NCI-H226 (cell line): Measurements from ENCODE around the gene HSPA14.
"Not testable (repeated sequence)": the region's sequence is repeated elsewhere in the genome, so short reads cannot be mapped to it uniquely, and the experiment has no call there.

Experiments
- DNase-seq: peaks from one replicate; pipeline ENCODE4 v3.0.0-alpha.2; 2015

The HSPA14 gene

DNA sequence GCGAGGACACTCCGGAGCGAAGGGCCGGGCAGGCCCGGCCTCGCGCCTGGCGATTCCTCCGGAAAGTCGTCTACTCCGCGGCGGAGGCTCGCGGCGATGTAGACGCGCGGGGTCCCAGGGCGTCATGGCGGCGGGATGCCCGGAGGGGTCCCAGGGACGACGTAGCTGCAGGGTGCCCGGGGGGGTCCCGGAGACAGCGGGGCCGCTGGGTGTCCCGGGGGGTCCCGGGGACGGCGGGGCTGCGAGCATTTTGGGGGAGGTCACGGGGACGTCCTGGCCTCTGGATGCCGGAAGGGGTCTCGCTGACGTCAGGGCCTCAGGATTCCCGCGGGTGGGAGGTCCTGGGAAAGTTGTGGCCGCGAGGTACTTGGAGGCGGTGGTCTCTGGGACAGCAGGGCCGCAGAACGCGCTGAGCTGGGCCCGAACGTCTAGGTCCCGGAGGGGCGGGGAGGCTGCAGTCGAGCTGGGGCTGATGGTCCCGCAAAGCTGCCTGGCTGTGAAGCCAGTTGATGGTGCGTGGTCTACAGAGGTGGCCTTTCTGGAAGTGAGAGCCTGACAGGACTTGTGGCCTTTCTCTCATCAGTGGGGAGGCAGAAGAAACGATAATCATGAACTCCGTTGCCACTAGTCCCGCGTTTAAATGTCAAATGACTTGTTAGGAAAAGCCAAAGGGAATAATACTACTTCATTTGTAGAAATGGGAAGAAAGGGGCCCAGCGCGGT lies 637 bp downstream of the HSPA14 start:
- no peak for DNase-seq

DNA sequence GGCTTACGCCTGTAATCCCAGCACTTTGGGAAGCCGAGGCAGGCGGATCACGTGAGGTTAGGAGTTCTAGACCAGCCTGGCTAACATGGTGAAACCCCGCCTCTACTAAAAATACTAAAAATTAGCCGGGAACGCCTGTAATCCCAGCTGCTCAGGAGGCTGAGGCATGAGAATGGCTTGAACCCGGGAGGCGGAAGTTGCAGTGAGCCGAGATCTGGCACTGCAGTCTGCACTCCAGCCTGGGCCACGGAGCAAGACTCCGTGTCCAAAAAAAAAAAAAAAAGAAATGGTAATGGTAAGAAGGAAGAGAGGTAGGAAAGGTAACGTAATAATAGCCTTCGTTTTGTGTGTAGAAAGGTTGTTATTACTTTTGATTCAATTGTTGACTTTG lies 1.2 kb downstream of the HSPA14 start:
- DNase-seq = no peak

DNA sequence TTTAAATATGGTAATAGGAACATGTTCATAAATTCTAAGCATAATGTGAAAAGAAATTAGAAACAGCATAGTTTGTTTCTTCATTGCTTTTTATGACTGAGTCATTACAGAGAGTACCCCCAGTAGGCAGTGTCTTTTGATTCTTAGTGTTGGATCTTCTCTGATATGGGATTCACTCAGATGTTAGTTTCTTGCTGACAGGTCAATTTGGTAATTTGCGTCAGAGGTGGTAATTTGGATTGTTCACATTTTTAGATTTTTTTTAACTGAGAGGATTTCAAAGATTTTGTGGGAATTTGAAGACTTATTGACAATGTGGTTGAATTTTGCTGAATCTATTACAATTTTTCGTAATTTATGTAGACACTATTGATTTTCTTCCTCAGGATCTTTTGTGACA lies 2.1 kb downstream of the HSPA14 start:
- DNase-seq = no peak

DNA sequence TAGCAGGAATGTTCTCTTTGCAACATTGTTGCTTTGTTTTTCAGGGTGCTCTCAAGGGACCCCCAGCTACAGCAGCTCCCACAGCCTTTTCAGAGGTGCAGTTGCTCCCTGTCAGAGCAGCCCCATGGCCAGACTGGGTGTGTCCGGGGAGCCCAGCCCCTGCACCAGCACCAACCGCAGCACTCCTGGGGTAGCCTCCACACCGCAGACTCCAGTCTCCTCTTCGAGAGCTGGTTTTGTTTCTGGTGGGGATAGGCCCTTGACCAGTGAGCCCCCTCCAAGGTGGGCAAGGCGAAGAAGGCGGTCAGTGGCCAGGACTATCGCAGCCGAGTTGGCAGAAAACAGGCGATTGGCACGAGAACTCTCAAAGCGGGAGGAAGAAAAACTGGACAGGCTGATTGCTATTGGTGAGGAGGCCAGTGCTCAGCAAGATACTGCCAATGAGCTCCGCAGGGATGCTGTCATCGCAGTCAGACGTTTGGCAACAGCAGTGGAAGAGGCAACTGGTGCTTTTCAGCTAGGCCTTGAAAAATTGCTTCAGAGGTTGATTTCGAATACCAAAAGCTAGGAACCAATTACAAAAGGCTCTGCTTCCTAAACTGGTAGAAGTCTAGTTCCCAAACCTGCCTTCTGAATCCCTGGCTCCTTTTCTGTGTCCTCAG lies 5.4 kb downstream of the HSPA14 start:
- DNase-seq = no peak

DNA sequence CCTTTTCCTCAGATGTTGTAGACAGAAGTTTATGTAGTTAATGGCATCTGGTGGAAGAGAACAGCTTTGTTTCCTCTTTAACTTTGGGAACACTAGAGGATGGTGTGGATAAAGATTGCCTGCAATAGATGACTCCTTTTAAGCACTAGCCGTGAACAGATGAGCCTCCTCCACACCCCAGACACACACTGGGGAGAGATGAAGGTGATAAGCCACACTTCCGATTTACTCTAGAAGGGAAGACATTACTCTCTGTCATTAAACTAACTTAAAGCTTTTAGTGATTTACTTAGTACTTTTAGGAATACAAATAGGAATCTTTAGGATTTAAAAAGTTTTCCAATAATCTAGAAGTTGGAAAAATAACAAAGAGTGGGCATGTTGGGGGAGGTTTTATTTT lies 6.8 kb downstream of the HSPA14 start:
- no peak for DNase-seq

DNA sequence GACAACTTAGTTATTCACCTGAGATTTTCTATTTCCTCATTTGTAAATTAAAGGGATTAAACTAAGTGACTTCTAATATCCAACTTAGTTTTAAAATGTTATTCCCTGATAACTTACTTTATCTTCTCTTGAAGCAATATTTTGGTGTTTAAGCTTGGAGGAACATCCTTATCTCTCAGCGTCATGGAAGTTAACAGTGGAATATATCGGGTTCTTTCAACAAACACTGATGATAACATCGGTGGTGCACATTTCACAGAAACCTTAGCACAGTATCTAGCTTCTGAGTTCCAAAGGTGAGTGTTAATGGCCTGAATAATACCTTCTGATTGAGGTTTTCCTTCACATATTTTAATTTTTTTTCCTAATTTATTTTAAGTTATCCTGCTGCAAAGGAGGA lies 14.1 kb downstream of the HSPA14 start:
- DNase-seq = no peak

DNA sequence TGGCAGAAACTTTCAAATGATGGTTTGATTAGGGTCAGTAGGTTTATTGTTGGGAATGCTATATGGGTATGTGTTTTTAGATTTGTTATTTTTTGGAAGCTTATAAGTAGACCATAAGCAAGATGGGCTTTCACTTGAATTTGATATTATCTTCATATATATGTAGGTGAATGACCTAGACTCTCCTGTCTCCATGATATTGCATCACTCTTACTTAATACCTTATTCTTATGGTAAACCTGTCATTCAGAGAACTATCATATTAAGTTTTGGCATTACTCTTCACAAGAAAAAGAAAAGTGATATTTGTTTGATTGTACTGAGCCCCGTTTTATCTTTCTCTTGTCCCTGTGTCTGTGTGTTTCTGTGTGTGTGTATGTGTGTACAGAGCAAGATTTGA lies 17.3 kb downstream of the HSPA14 start:
- DNase-seq = no peak

DNA sequence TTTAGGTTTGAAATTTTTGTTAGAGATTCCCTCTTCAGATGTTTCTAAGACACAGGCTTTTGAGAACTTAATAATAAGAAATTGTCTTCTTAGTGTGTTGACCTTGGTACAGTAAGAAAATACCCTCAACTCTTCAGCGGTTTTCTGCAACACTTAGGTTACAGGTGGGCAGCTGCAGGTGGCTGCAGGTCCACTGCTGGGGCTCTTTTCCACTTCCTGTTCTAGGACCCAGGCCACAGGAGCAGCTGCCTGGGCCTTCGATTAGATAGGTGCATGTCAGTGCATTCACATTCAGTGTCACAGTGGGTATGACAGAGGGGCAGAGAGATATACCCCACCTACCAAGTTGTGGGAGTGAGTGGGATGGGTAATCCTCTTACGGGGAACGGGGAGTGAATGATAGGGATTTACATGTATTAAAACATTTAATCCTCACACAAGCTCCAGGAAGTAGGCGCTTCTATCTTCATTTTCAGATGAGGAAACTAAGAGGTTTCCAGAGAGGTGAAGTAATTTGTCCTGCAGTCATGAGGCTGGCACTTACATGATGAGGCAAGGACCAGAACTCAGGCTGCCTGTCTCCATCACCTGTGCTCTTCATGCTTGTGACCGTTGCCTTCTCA lies 20.3 kb downstream of the HSPA14 start:
- DNase-seq = no peak

DNA sequence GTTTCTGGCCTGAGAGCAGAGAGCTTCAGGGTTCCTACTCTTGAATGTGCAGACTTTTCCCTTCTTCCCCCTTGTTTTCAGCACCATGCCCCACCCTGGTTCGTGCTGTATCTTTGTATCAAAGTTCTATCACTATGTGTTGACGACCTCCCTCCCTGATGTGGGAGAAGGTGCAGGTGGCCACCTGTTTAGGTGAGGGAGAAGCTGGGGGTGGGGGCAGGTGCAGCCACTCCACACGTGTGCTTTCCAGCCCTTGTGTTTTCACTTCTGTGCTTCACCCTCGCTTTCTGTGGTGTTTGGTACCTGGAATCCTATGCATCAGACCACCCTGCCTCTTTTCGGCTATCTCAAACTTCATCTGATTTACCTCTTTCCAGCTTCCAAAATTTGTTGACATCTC lies 20.9 kb downstream of the HSPA14 start:
- no peak for DNase-seq

DNA sequence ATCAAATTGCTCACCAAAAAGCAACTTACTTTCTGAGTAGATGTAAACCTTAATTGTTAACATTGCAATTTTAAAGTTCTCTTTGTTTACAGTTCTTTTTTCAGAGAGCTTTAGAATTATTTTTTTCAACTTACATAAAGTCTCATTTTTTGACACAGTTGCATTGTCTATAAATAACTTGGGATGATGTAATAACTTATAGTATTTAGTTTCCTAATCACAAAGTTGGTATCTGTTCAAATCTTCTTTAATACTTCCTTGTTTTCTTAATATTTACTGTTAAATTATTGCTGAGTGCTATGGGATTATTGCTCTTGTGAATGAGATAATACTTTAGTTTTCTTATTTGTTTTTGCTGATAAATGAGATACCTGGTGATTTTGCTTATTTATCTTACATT lies 21.7 kb downstream of the HSPA14 start:
- DNase-seq = no peak

DNA sequence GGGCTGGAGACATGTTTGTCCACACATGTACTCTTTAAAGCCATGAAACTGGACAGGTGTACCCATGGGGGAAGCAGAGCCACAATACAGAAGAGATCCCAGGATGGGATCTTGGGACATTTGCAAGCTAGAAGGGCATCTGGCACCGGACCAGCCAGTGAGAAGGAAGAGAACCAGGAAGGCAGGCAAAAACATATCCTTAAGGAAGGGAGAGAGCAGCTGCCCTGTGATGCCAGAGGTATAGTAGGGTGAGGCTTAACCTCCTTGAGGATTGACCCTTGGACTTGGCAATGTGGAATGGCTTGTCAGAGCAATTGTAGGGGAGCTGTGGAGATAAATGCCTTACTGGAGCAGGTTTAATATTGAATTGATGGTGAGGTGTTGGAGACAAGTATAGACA lies 22.7 kb downstream of the HSPA14 start:
- DNase-seq = no peak

DNA sequence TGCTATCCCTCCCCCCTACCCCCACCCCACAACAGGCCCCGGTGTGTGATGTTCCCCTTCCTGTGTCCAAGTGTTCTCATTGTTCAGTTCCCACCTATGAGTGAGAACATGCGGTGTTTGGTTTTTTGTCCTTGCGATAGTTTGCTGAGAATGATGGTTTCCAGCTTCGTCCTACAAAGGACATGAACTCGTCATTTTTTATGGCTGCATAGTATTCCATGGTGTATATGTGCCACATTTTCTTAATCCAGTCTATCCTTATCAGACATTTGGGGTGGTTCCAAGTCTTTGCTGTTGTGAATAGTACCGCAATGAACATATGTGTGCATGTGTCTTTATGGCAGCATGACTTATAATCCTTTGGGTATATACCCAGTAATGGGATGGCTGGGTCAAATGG lies 26.4 kb downstream of the HSPA14 start:
- not testable (repeated sequence) for DNase-seq

DNA sequence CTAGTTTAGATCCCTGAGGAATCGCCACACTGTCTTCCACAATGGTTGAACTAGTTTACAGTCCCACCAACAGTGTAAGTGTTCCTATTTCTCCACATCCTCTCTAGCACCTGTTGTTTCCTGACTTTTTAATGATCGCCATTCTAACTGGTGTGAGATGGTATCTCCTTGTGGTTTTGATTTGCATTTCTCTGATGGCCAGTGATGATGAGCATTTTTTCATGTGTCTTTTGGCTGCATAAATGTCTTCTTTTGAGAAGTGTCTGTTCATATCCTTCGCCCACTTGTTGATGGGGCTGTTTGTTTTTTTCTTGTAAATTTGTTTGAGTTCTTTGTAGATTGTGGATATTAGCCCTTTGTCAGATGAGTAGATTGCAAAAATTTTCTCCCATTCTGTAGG lies 26.8 kb downstream of the HSPA14 start:
- not testable (repeated sequence) for DNase-seq

DNA sequence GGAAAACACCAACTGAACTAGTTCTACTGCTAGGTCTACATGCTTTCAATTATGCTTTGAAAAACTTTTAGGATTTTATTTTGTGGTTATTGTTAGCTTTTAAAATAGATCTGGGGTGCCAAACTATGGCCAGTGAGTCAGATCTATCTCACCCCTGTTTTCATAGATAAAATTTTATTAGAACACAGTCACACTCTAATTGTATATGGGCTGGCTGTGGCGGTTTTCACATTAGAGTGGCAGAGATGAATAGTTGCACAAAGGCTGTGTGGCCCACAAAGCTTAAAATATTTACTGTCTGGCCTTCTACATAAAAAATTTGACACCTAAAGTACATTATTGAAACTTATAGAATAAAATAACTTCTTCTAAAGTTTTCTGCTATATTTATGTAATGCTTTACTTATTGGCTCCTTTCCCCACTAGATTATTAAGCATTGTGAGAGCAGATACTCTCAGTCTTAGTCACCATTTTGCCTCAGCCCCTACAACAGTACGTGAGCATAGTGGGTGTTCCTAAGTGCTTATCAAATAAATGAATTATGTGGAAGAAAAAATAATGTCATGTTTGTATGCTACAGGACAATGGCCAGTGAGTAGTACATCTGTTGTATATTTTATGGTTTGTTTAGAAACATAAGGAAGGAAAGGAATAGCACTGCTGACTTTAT lies 35.1 kb downstream of the HSPA14 start:
- DNase-seq = peak; percentile 81

DNA sequence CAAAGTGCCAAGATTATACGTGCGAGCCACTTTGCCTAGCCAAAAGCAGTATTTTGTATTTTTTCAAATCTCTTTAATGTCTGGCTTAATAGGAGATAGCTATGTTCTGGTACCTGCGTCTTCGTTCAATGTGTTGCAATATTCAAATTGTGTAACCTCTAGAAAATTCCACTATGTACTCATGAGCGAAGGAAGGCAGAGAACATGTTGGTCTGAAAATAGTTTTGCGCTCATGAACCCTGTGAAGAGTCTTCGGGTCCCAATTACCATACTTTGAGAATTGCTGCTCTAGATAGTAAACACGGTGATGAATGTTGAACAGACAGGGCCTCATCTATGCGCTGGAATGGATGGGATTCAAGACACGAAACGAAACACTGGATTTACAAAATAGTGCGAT lies 37.8 kb downstream of the HSPA14 start:
- no peak for DNase-seq

DNA sequence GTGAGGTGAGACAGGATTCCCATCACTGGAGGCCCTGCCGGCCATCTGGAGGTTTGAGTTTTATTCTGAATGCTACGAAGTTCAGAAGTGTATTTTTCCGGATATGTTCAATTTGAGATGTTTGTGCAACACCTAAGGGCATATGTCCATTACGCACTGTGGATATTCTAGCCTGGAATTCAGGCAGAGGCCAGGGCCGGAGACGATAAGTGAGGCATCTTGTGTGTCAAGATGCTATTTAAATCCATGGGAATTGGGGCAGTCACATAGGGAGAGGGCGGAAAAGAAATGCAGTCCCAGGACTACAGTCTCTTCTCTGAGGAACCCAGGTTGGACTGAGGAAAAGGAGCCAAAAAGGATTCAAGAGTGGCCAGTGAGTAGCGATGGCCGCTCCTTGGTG lies 38.7 kb downstream of the HSPA14 start:
- no peak for DNase-seq

DNA sequence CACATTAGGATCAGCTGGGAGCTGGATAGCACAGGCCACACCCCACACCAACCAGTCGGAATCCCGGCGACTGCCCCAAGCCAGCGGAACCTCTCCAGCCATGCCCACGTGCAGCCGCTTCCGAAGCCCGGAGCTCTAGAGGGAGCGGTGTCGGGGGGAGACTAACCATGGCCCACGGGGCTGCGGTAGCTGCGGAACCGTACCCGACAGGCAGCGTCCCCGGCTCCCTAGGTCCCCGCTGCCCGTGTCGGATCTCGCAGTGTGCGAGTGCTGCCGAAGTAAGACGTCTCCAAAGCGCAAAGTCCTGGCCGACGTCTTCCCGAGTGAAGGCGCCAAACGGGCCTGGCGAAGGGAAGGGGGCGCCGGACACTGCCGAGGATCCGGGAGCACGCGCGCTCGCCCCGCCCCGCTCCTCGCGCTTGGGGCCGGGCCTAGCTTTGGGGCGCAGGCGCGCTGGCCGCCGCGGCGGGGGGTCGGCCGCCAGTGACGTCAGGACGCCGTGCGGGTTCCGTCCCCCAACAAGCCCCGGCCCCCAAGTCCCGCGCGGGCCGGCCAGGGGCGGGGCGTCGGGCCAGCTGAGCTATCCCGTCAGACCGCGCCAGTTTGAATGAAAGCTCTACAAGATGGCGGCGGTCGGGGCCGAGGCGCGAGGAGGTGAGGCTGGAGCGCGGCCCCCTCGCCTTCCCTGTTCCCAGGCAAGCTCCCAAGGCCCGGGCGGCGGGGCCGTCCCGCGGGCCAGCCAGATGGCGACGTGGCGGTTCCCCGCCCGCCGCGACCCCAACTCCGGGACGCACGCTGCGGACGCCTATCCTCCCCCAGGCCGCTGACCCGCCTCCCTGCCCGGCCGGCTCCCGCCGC lies 40.4 kb downstream of the HSPA14 start, which contains the start of gene SUV39H2:
Gene SUV39H2 (plus strand): TSS at position 601 of the 858 bp plus-strand sequence. CDS start 23 bp downstream, at position 624.
- DNase-seq = peak; percentile 91

DNA sequence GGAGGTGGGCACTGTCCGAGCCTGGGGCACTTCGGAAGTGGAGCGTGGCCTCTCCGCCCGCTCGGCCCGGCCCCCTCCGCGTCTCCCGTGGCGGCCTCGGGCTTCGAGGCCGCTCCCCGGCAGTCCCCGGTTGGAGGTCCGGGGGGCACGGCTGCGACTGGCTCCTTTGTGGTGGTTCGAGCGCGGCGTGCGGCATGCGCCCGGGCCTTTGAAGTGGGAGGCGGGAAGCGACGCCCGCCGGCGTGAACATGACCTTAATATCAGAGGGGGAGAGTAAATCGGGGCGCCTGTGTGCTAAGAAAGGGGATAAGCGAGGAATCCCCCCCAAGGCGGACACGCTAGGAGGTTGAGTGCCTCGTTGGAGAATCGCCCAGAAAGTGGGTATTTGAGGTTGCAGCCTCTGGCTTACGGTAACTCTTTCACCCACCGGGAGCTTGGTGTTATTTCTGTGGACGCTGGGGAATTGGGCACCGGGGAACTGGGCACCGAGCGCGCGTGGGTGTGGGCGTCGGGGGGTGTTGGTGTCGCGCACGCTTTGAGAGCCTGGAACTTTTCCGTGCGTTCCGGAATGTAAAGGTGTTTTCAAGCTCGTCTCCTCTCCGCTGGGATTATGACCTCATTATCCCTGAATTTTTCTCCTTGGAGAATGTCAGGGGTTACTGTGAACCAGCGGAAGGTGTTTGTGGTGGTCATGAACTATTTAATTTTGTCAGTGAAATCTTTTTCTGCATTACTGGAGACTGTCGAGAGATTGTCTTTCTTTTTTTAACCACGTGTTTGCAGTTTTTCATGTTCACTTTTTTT lies 41.2 kb downstream of the HSPA14 start:
- DNase-seq = peak; percentile 7

DNA sequence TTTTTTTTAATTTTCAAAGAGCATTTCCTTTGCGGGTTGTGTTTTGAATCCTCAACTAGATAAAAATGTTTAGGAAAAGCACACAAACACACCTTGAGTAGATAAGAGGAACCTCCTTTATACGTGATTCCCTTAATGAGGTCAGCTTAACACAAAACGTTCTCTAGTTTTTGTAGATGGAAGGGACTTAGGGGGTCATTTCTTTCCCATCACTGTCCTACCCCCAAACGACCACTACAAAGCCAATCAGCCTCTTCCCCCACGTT lies 41.8 kb downstream of the HSPA14 start:
- DNase-seq = no peak

DNA sequence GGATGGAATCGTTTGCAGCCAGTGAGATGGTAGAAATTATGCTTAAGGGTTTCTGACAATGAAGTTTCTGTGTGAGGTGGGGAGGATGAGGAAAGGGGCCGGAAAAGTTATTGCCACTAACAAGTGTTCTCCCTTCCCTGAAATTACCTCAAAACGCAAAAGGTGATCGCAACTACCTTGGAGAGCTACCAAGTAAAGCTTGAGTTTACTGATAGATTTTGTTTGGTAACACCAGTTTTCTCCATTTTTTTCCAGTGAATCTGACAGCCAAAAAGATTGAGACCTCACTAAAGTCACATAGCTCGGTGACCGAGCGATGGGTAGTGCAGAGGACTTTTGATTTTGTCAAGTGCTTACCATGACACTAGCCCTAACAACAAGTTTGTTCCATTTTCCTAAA lies 42.1 kb downstream of the HSPA14 start:
- DNase-seq = no peak

DNA sequence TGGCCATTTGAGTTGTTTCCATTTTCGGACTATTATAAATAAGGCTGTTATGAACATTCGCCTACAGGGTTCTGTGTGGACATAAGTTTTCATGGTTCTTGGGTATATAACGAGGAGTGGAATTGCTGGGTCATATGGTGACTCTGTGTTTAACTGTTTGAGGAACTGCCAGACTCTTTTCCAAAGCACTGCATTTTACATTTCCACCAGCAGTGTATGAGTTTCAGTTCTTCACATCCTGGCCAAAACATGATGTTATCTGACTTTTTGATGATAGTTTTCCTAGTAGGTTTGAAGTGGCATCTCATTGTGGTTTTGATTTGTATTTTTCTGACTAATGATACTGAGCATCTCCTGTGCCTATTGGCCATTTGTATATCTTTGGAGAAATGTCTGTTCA lies 46.0 kb downstream of the HSPA14 start:
- no peak for DNase-seq

DNA sequence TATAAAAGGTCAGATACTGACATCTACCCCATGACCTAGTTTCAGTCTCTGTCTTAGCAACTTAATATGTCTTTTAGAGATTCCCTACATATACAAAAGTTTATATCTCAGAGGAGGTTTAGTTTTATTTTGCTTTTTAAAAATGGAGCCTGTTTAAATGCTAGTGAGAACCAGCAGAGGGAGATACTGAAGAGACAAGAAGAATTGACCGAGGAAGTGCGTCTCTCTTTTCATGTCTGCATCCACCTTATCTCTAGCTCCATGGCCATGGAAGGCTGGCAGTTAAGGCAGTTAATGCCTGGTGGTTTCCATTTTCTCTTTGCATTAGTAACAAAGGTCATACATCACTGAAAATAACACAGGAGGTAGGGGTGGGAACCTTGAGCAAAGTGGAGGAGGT lies 51.2 kb downstream of the HSPA14 start:
- DNase-seq = no peak
